NCI-H1105 treated with DMSO at 0.1 percent for 48 hours (cell line): ENCODE results near the gene SH3GL1.

ENCODE experiments used
- DNase-seq: peaks from one replicate; lab custom pipeline; 2025; lab: John Stamatoyannopoulos, UW

Gene SH3GL1, protein sequence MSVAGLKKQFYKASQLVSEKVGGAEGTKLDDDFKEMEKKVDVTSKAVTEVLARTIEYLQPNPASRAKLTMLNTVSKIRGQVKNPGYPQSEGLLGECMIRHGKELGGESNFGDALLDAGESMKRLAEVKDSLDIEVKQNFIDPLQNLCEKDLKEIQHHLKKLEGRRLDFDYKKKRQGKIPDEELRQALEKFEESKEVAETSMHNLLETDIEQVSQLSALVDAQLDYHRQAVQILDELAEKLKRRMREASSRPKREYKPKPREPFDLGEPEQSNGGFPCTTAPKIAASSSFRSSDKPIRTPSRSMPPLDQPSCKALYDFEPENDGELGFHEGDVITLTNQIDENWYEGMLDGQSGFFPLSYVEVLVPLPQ

DNA sequence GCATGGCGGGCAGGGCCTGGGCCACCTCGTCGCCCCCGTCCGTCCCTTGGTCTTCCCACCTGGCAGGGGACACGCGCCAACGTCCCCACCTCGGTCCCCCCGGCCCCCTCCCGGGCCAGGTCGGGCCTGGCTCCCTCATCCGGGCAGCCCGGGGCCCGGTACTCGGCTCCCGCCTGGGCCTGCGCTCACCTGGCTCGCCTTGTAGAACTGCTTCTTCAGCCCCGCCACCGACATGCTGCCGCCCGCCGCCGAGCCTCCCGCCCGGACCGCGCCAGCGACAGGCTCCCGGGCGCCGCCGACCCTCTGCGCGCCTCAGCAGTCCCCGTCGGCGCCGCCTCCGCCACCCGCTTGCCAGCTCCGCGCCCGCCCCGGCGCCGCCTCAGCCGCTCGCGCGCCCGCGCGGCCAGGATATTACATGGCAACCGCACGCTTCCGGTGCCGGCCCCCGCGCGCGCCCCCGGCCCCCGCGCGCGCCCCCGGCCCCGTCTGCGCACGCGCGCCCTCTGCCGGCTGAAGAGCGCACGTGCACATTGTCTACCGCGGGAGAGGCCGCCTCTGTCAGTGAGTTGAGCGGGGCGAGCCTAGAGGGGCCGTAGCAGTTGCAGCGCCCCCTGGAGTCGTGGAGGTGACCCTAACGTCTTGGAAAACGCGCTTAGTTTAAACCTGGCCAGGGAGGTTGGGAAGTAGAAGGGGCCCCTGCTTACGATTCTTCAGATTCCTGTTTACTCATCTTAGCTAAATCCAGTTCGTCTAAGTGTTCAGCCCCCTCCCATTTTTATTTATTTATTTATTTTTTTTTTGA is at the start of gene SH3GL1:
Gene SH3GL1, minus strand, starts transcription at position 413 of the 802 bp plus-strand sequence. Its CDS starts 179 bp downstream, at position 234.
- DNase-seq: peak; percentile 89

DNA sequence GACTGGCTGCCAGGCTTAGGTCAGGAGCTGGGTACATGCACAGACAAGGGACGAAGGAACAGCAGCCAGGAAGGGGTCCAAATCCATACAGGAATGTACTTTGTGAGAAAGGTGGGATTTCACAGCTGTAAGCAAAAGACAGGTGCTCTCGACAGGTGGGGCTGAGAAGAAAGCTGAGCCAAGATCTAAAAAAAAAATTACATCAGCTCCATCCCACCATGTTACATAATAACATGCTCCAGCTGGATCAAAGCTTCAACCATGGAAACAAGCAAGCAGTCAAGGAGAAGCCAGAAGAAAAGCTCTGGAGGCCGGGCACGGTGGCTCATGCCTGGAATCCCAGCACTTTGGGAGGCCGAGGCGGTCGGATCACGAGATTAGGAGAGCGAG is 49.3 kb upstream of the SH3GL1 start:
- DNase-seq: no peak

DNA sequence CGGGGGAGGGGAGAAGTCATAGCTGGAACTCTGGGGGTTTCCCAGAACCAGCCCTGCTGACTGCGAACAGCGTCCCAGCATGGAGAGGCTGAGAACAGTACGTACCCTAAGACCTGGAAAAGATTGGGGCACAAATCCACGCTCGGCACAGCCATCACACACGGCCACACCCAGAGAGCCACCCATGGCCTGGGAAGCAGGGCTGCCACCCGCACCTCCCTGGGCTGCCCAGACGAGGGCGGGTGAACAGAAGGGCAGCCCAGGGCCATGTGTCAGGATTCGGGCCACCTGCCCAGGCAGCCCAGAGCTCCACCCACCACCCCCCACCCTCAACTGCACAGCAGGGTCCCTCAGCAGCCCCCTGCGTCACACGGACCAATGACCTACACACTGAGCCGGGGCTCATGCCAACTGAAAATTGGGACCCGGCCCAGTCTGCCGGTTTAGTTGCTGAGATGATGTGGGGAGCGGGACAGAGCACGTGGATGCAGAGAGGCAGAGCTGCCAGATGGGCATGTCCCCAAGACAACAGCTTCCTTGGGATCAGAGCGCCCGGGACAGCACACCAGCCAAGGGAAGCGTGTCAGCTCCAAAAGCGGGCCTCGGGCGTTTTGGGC is 48.8 kb upstream of the SH3GL1 start:
- DNase-seq: no peak

DNA sequence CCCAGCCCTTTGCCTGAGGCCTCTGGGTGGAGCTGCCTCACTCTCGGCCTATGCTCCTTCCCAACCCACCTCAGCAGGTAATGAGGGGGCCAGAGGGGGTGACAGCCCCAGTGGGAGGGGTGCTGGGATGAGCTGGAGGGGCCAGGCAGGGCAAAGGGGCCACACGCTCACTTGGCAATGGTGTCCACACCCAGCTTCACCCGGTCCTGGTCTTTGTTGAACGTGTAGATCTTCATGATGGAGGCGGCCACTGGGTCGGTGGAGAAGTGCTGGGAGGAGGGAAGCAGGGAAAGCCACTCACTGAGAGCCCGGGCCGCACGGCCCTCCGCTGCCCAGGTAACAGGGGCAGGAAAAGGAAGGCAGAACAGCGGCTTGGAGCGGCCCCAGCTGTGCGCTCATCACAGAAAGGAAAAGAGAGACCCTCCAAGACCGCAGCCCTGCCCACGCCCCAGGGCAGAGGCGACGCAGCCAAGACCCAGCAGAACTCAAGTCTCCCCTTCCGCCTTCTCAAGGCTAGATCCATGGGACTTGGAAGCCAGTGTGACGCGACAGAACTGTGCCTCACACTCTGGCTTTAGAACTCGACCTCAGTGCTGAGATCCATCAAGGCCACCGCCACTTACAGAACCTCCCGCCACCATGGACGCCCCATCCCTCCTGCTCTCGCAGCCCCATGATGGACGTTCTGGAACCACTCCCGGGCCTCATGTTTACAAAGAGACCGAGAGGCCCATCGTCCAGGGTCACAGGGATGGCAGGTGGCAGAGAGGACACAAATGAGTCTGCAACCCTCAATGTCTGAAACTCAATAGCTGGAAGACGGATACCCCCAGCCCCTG is 48.0 kb upstream of the SH3GL1 start:
- DNase-seq: no peak

DNA sequence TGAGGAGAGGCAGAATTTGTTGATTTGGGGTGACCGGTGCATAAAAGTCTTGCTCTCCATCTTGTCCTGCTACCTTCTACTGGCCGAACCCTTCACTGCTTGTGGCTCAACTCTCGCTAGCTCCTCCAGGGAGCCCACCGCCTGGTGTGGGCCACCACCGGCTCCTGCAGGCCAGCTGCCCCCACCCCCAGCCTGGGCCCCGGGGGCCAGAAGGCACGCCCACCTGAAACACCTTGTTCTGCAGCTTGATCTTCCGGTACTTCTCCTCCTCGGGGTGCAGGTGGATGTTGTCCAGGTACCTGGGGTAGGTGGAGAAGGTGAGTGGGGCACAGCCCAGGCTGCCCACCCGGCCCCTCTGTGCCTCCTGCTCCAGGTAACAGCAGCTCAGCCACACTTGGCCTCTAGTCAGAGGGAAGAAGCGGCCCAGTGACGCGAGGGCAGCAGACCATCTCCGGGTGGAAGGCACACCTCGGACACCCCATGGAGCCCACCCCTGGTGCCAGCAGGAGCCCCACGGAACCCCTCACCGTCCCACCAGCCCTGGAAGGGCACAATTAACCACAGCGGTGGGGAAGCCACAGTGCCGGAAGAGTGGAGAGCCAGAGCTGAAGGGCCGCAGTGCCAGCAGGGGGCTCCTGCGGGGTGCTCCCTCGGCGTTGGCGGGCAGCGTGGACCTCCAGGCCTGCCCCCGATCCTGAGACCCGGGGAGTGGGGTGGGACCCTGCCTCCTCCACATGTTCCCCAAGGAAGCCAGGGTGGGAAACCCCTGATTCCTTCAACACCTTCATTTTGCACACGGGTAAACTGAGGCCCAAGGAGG is 47.2 kb upstream of the SH3GL1 start:
- DNase-seq: no peak

DNA sequence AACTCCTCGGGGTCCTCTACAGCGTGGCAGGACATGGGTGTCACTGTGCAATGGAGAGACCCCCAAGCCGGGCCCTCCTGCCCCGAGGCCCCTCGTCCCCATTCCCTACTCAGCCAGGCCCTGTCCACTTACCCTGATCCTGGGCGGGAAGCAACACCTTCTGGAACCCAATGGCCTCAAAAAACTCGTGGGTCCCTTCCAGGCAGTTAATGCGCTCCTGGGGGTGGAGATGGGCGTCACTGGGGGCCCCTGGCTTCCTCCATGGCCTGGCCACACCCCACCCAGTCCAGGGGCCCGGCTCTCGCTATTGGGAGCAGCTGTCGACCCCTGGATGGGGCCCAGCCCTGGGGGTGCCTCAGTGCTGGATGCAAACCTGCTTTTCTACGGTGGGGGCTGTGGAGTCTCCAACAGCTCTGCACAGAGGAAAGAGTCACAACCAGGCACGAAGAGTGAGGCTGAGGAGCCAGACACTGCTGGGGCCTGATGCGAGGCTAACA is 46.4 kb upstream of the SH3GL1 start:
- no peak for DNase-seq

DNA sequence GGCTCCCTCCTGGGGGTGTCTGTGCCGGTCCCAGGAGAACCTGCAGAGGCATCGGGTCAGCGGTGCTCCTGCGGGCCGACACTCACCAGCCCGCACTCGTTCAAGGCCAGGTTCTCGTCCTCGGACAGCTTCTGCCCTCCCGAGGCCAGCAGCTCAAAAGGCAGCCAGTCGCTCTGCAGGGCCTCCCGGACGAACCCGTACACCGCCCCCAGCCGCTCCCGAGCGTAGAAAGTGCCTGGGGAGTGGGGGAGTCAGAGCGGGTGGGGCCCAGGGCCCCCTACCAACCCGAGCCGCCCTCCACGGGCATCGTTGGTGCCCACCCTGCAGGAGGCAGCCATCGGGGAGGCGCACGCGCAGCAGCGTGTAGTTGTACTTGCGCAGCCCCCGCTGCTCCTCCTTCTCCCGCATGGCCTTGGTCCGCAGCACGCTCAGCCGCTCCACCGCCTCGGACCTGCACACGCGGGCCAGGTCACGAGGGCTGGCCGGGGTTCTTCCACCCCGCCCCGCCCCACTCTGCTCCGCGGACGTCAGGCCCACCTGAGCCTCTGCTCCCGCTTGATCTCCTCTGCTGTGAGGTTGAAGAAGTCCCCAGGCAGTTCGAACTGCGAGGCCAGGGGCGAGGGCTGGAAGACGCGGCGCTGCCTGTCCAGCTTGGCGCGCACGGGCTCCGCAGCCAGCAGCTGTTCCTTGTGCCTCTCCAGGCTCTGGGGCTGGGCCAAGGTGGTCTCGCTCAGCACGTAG is 45.8 kb upstream of the SH3GL1 start:
- no peak for DNase-seq

DNA sequence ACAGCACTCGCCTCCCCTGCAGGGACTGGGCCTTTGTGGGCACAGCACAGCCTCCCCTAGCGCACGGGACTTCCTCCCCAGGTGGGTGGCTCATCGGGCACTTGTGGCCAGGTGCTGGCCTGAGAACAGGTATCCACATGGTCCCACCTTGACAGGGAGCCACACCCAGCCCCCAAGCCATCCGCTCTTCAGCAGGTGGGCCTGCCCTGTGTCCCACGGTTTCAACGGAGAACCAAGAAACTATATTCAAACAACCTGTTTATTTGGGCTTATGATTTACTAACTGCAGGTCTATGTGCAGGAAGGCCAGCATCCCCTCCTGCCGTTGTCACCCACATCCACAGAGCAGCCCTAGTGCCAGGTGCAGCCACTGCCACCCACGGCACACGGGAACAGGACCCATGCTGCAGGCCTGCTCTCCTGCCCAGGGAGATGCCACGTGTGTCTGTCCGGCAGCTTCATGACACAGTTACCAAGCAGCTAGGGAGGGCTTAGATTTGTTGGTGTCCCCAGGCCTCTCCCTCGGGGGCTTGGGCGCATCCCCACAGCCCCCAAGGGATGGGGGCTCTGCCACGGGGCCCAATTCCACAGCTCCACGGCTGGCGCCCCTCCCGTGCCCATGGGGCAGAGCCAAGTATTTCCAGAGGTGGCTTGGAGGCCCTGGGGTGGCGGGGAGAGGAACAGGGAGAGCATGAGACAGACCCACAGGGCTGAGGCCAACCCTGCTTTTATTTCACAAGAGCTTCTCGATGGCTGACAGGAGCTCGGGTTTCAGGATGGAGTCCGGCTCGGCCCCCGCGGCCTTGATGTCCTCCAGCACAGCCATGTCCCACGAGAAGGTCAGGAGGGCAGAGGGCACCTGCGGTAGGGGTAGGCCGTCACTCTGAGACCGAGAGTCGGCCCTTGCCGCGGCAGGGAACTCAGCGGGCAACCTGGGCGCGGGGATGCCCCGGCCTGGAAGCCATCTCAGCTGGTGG is 44.7 kb upstream of the SH3GL1 start:
- no peak for DNase-seq

DNA sequence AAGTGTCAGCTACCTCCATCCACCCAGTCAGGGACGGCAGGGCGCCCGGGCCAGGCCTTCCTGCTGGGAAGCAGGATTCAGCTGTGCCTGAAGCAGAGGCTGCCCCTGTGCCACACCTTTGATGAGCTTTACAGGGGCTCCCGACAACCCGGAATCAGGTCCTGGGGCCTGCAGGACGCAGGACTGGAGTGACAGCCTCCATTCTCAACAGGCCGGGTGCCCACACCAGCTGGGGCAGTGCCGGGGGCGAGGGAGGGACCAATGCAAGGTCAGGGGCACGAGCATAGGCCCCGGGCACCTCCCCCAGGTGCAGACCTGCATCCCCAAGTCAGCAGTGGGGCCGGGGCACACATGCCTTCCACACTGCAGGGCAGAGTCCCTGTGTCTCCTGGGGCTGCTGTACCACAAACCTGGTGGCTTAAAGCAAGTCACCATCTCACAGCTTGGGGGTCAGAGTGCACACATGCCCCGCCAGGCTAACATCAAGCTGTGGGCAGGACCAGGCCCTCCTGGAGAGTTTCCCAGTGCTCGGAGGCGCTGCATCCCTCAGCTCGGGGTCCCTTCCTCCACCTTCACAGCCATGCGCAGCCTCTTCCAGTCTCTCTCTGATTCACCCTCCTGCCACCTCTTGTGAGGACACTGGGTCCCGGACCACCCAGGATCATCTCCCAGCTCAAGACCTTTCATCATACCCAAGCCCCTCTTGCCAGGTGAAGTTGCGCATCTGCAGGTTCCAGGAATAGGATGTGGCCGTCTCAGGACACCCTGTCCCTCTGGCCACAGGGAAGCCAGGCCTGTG is 43.8 kb upstream of the SH3GL1 start:
- no peak for DNase-seq

DNA sequence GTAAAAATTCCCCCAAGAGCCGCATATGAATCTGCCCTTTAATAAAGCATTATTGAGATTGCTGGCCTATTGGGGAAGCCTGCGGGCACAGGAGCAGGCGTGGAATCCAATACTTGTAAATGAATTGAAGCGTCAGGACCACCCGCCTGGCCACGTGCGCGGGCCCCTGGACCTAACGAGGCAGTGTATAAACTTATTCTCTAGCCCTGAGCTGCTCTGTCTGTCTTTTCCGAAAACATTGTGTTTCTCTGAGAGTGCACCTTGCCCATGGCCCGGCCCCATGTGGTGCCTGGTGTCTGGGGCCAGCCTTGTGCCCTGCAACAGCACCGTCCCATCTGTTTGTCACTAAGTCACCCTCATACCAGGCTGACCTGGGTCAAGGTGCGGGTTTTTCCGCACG is 42.8 kb upstream of the SH3GL1 start:
- DNase-seq: no peak

DNA sequence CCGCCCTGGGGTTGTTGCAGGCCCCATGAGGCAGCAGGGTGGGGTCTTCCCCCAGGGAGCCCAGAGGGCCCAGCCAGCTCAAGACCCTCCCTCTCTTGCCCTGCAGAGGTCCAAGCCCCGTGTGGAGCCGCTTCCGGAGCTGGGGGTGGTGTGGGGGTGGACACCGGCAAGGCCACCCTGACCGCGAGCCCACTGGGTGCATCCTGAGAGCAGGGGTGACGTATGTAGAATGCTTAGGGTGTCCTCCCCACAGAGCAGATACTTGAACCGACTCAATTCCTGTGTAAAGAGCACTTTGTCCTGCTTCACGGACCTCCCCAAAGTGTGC is 42.4 kb upstream of the SH3GL1 start:
- no peak for DNase-seq

DNA sequence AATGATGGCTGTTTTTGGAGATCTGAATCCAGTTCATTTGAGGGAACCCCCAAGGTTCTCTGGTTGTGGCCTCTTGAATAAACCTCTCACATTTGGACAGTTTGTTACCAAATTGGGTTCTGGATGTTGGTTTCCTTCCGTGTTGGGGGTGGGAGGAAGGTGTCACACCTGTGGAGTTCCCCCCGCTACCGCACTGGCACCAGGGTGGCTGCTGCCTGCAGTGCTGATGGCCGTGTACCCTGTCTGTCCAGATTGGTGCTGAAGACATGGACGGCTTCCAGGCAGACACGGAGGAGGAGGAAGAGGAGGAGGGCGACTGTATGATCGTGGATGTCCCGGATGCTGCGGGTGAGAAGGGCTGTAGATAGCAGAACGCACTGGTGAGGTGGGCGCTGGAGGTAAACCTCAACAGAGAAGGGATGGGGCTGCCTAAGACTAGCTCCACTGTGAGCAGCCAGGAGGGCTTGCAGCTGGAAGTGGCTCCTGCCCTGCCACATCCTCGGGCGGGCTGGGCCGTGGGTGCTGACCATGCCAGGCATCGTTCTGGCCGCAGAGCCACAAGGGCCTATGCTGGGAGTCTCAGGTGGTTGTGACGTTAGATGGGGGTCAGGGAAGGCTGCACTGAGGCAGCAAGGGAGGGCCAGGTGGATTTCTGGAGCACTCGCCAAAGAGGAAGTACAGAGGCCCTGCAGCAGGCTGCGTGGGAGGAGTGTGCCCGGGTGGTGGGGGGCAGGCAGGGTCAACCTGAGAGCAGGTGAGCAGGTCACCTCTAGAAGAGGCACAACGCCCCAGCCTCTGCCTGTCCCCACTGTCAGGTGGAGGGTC is 41.9 kb upstream of the SH3GL1 start:
- no peak for DNase-seq

DNA sequence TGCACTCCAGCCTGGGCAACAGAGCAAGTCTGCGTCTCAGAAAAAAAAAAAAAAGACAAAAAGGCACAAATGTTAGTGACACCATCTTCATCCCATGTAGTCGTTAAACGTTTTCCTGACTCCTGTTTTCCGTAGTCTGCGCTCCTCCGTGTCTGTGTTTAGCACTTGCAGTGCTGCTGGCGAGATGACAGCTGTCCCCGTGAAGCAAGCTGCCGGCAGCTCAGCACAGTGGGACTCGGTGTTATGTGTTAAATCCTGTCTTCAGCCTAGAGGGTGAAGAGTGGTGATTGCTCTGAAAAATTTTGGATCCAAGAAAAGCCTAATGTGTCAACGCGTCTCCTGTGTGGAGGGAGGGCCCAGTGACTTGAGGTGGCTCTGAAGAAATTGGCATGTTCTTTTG is 38.9 kb upstream of the SH3GL1 start:
- DNase-seq: no peak

DNA sequence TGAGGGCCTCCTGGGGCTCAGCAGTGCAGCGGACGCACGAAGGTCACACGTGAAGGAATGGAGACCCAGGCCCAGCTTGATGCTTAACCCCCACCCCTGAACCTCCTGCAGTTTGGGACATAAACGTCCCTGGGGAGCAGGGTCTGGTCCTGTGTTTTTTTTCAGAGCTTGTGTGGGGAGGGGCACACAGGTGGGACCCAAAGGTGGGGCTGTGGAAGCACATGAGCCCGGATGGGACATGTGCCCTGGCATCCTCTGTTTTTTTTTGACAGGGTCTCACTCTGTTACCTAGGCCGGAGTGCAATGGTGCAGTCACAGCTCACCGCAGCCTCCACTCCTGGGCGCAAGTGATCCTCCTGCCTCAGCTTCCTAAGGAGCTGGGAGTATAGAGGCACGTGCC is 36.8 kb upstream of the SH3GL1 start:
- DNase-seq: no peak

DNA sequence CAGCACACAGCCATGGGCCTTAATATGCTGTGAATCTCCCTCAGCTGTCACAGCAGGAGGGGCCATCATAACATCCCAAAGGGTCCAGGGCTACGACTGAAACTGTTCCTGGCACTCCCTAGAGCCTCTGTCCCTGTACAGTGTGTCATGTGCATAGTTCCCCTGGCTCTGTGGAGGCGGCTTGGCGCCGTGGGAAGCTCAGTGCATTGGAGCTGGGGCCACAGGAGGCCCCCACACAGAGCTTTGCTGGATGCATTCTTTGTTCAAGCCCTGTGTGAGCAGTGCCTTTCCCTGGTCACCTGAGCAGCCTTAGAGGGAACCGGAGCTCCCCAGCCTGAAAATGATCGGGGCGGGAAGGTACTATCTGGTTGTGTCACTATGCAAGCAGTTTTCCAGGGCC is 35.9 kb upstream of the SH3GL1 start:
- no peak for DNase-seq

DNA sequence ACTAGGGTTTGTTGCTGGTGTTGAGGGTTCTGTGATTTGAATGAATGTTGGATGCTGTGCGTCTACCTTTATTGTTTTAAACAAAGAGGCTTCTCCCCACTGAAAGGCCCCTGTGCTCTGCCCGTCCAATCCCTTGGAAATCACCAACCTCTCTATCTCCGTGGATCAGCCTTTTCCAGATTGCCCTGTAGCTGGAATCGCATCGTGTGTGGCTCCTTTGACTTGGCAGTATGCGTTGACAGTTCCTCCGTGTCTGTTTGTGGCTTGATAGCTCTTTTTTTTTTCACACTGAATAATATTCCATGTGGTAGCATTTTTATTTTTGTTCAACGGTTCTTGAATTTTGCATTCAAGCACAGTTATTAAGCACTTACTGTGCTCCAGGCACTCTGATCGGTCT is 34.0 kb upstream of the SH3GL1 start:
- no peak for DNase-seq

DNA sequence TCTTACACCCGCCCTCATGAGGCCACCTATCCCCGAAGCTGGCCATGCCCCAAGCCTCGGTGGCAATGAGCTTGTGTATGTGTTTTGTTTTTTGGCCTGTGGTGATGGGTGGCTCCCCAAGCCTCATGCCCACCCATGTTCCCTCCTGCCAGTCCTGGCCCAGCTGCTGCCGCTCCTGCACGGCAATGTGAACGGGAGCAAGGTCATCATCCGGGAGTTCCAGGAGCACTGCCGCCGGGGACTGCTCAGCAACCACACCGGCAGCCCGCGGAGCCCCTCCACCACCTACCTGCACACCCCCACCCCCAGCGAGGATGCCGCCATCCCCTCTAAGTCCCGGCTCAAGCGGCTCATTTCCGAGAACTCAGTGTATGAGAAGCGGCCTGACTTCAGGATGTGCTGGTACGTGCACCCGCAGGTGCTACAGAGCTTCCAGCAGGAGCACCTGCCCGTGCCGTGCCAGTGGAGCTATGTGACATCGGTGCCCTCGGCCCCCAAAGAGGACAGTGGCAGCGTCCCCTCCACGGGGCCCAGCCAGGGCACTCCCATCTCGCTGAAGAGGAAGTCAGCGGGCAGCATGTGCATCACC is 32.7 kb upstream of the SH3GL1 start:
- no peak for DNase-seq
